ENCODE measurements around the gene PFDN5.
A peak's percentile ranks its signal among the peaks of the same experiment; 100 is the strongest.

Gene PFDN5

GRCh38 chr12:53295070-53295890 lies at the start of gene PFDN5:
Gene PFDN5, plus strand, starts transcription at chr12:53295542. Its CDS starts 26 bp downstream, at chr12:53295568.
- intact Hi-C loops (cut with DNase I), result no loop called here
- peak; percentile 77 to 97 (median 93) for DNase-seq

- peak; percentile 56 to 91 (median 80) for DNase-seq
- intact Hi-C loops (cut with DNase I), result loop anchor here (5.0 kb wide), 1 partner anchor 39 kb away; no protein-coding TSS in a partner anchor
These were observed 43.6 kb upstream of the PFDN5 start for GRCh38 chr12:53251477-53252348.

GRCh38 chr12:53252349-53252916 lies 42.9 kb upstream of the PFDN5 start:
- DNase-seq, result peak in 5 of 42 donors; percentile 16 to 67 (median 38)

GRCh38 chr12:53253298-53253697 lies 42.0 kb upstream of the PFDN5 start:
- no peak for DNase-seq
- intact Hi-C loops (cut with DNase I), result loop anchor here (5.0 kb wide), 1 partner anchor 41 kb away; no protein-coding TSS in a partner anchor

More at GRCh38 chr12:53252349-53252916, 42.9 kb upstream of the PFDN5 start:
- intact Hi-C loops (cut with DNase I), result loop anchor here (5.0 kb wide), 1 partner anchor 40 kb away; no protein-coding TSS in a partner anchor

- DNase-seq, result no peak
- intact Hi-C loops (cut with DNase I), result loop anchor here (5.0 kb wide), 1 partner anchor 43 kb away; no protein-coding TSS in a partner anchor
These were observed 40.4 kb upstream of the PFDN5 start for GRCh38 chr12:53254816-53255545.

- no peak for DNase-seq
- intact Hi-C loops (cut with DNase I), result no loop called here
These were observed 39.3 kb upstream of the PFDN5 start for GRCh38 chr12:53255996-53256395.

GRCh38 chr12:53258541-53259539 lies 36.5 kb upstream of the PFDN5 start:
- intact Hi-C loops (cut with DNase I), result no loop called here
- no peak for DNase-seq

GRCh38 chr12:53259891-53260290 lies 35.5 kb upstream of the PFDN5 start:
- no peak for DNase-seq
- intact Hi-C loops (cut with DNase I), result no loop called here

GRCh38 chr12:53265783-53266182 lies 29.6 kb upstream of the PFDN5 start:
- intact Hi-C loops (cut with DNase I), result loop anchor here (5.0 kb wide), 1 partner anchor 53 kb away; no protein-coding TSS in a partner anchor
- DNase-seq, result no peak

GRCh38 chr12:53267306-53267998 lies 27.9 kb upstream of the PFDN5 start:
- intact Hi-C loops (cut with DNase I), result loop anchor here (5.0 kb wide), 1 partner anchor 55 kb away; no protein-coding TSS in a partner anchor
- no peak for DNase-seq

- intact Hi-C loops (cut with DNase I), result loop anchor here (5.0 kb wide), 1 partner anchor 56 kb away; no protein-coding TSS in a partner anchor
- DNase-seq, result peak; percentile 44 to 88 (median 72)
These were observed 27.2 kb upstream of the PFDN5 start, which contains the start of gene ESPL1 for GRCh38 chr12:53267999-53268629. Gene ESPL1, plus strand, starts transcription at chr12:53268299. Its CDS starts 468 bp downstream, at chr12:53268767.

GRCh38 chr12:53268630-53269562 lies 26.4 kb upstream of the PFDN5 start:
- no peak for DNase-seq
- intact Hi-C loops (cut with DNase I), result loop anchor here (5.0 kb wide), 1 partner anchor 57 kb away; no protein-coding TSS in a partner anchor

- intact Hi-C loops (cut with DNase I), result no loop called here
- DNase-seq, result no peak
These were observed 20.9 kb upstream of the PFDN5 start for GRCh38 chr12:53274445-53274844.

- DNase-seq, result no peak
- intact Hi-C loops (cut with DNase I), result no loop called here
These were observed 18.8 kb upstream of the PFDN5 start for GRCh38 chr12:53276511-53276910.

- no peak for DNase-seq
- intact Hi-C loops (cut with DNase I), result no loop called here
These were observed 17.4 kb upstream of the PFDN5 start for GRCh38 chr12:53277981-53278380.
